NCI-H1436 treated with DMSO at 0.1 percent for 48 hours (cell line): Measurements from ENCODE around the gene HS3ST3A1.
"Not testable (repeated sequence)": the region's sequence is repeated elsewhere in the genome, so short reads cannot be mapped to it uniquely, and the experiment has no call there.

Source experiments
- DNase-seq: peaks from one replicate; lab custom pipeline; 2025; lab: John Stamatoyannopoulos, UW

HS3ST3A1 gene

DNA sequence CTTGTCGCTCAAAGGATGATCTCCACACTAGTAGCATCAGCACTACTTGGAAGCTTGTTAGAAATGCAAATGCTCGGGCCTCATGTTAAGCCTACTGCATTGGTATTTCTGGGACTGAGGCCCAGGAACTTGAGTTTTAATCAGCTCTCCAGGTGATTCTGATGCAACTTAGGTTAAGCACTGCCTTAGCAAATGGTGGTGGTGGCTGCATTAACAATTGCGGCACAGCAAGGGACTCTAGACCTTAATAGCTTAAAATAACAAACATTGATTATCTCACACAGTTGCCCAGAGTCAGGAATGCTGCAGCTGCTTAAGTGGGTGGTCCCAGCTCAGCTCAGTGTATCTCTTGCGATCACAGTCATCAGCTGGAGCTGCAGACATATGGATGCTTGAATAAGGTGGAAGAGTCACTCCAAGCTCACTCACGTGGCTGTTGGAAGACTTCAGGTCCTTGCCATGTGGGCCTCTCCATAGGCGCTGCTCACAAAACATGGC lies 25.8 kb downstream of the HS3ST3A1 start:
- no peak for DNase-seq

DNA sequence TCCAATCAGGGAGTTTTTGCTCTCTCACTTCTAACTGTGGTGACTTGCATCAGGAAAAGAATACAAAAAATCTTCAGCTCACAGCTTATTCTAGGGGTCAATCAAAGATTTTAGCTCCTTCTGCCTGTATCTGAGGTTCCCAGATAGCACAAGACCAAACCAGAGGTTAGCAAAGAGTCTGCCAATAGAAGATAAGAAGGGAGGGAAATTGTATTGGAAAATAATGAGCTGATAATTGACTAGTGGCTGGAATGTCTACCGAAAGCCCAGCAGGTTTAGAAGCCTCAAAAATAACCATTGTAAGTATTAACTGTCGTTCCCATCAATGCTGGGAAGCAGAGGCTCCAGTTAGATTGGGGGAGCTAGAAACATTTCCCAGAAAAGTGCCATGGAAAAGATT lies 26.3 kb downstream of the HS3ST3A1 start:
- DNase-seq: no peak

DNA sequence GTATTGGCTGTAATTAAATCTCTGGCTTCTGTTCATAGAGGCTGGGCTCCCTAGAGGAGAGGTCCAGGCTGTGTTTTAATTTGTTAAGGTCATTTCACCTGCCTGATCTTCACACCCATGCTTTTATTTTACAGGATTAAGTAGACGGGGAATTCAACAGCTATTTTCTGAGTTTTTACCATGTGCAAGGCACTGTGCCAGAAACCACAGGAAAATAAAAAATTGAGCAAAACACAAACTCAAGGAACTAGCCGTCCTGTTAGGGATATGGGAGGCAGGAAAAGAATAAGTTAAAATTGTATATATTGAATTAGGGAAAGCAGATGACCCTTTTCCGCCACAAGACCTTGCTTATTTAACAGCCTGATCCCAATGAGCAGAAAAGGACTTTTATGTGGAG lies 29.1 kb downstream of the HS3ST3A1 start:
- DNase-seq: no peak

DNA sequence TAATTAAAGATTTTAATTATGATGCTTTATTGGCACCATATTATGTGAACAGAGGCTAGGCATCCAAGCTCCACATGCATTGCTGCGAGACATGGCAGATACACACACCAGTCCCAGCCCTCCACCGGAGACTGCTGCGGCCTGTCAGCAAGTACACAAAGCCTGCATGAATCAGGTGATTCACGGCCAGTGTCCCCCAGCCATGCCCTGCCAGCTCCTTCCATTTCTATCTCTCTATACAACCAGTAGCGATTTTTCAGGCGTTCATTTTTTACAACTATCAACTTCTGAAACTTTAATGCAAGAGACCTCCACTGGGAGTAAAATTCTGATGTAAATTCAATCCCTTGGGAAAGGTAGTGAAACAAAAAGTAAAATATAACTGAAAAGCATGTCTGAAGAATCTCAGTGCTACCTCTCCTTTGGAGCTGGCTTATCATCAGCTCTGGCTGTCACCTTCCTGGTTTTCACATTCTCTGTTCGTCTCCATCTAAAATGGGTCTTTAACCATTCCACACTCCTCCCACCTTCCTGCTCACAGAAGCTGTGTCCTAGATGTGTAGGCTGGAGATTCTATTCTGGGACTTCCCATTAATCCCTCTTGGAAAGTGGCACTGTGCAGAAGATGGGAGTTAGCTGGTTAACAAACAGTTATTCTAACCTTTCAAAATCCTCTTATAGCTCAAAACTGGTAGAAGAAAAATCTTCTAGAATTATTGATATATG lies 32.2 kb downstream of the HS3ST3A1 start:
- DNase-seq: no peak

DNA sequence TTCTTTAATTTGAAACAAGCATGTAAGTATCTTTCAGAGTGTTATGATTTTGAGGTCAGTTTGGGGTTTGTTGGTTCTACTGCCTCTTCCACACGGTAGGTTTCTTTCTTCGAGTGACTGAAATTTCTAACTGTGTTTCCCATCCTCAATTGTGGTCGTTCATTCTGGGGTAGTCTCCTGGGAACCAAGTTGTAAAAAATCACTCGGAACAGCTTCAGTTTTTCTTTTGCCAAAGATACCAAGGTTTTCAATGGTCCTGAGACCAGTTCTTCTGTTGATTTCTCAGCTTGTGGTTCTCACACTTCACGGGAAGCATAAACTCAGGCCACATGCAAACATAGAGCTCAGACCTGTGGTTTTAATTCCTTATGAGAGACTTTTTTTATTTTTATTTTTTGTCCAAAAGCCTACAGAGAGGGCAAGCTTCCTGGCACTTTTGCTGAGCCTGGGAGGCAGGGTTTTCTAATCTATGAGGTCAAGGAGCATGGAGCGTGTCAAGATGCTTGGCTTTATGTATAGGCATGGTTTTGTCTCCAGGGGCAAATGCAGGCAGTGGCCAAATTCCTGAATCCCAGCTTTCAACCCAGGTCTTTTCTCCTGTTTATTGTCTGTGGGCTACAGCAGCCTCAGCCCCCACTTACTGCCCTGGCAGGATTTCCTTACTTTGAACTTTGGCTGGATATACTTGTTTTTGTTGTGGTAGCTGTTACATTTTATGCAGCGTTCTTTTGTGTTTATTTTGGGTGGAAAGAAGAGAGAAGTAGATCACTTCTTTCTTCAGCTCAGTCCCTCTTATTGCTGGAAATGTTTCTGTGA lies 32.9 kb downstream of the HS3ST3A1 start:
- no peak for DNase-seq

DNA sequence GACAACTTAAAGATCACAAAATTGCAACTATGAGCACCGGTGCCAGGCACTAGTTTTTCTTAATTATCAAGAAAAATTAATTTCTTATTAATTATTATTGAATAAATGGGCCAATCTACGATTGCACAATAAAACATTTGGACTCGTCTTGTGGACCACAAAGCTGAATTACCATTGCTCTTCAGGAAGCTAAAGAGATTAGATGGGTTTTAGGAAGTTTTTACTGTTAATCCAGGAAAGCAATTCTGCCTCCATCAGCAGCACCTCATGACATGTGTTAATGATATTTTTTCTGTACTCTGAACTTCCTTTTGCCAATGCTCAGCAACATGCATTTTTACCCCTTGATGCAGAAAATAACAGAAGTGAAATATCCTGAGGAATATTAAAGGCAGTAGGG lies 37.9 kb downstream of the HS3ST3A1 start:
- no peak for DNase-seq

DNA sequence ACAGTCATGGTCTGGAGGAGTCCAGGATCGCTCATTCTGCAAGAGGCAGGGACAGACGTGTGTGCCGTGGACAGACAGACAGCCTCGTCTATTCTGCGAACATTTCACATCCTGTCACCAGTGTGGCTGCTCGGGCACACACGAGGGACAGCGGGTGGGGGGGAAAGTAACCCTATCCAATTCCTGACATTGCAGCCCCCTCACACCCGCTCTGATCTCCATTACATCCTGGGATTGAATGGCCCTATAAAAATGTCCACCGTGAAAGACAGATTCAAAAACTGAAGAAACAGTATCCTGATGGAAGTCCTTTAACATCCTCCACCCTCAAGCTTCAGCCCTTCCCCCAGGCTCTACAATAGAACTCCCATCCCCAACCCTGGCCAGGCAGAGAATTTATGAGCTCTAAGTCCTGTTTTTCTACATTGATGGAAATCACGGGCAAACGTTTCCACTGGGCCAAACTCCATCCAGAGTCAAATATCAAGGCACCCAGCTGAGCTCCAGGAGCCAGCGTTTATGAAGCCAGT lies 39.4 kb downstream of the HS3ST3A1 start:
- no peak for DNase-seq

DNA sequence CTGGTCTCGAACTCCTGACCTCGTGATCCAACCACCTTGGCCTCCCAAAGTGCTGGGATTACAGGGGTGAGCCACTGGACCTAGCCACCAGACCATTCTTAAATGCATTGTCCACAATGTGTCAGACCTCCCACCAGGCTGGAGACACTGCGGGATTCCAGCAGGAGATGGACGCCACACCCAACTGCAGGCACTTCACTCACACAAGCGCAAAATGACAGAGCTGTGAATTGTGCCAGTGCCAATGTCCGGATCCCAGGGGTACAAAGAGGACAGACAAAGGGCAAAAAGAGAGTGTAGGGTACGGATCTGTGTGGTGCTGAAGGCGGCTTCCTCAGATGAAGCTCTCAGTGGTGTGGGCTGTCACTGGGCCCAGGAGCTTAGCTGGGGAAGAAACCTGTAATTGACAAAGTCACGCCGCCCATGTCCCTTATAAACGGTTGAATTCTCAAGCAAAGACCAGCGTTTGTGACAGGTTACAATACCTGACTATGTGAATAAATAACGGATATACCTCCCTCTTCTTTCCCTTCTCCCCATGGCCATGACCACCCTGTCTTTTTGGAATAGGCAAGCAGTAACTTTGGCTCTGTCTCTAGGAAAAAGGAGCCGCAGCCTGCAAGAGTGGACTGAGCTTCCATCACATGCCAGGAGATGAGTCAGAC lies 40.0 kb downstream of the HS3ST3A1 start:
- DNase-seq: no peak

DNA sequence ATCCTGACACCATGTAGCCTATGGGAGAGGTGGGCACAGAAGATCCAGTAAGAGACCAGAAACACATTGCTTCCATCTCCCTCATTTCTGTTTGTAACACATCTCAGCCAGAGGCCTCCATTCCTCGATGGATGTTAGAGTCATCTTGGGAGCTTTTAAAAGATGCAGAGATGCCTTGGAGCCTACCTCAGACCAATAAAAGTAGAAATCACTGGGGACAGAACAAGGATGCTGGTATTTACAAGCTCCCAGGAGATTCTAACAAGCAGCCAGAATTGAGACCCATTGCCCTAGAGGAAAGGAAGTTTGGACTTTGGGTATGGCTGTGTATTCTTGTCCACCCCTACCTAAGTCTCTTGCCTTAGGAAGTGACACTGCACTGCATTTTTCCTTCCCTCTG lies 40.8 kb downstream of the HS3ST3A1 start:
- DNase-seq: no peak

DNA sequence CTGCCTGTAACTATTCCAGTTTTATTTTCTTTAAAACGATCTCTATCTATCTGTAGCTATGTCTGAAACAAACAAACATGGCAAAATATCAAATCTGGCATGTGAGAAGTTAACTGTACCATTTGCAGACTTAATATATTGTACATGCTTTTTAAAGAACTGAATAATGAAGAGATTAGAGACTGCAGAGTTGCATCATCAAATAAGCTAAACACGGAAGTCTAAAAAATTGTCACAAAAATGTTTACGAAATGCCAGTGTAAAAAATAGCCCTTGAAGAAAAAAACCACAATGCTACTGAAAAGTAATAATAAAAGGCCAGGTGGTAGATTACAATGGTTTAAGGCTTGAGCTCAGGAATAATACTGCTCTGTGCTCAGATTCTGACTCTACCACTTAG lies 43.1 kb downstream of the HS3ST3A1 start:
- DNase-seq: no peak

DNA sequence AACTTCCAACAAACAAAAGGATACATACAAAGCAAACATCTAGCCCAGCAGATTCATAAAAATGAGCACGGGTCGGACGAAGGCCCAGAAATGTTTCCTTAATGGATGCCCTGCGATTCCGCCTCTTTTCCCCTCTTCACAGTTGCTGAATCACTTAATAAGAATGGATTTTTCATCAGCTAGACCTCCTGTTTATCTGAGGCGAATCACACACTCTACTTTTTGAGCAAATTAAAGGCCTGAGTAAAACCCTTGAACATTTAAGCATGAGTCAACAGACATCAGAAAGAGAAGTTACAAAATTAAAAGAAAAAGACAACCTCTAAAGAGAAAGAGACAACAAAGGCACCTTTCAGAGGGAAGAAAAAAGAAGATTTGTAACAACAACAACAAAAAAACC lies 44.7 kb downstream of the HS3ST3A1 start:
- no peak for DNase-seq

DNA sequence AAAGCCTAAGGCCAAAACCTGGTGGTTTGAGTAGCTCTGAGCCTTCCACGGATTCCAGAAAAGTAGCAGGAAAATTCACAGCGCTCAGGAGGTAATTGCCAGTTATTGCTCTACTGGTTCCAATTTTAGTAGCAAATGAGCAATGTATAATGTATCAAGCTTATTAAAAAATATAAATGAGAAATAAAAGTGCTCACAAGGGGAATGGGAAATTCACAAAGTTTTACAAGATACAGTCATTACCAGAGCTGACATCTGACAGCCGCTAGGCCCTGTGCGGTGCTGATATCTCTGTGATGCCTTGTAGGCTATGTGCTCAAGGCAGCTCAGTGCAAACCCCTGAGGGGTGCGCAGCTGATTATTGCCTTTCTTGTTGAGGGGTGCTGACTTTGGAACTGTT lies 47.5 kb downstream of the HS3ST3A1 start:
- no peak for DNase-seq

DNA sequence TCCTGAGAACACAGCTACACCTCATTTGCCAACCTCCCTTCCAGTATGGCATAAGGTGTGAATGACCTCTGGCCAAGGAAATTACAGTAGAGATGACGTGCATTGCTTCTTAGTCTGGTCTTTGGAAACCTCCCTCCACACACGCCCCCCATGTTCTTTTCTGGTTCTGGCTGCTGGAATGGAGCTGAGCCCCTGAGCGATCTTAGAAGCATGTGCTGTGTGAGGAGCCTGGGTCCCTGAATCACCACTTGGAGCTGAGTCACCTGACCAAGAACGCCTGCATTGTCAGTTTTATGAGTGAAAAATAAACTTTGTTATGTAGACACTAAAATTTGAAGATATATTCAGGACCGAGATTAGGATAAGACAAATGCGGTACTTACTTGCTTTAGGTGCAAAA lies 51.4 kb downstream of the HS3ST3A1 start:
- DNase-seq: no peak

DNA sequence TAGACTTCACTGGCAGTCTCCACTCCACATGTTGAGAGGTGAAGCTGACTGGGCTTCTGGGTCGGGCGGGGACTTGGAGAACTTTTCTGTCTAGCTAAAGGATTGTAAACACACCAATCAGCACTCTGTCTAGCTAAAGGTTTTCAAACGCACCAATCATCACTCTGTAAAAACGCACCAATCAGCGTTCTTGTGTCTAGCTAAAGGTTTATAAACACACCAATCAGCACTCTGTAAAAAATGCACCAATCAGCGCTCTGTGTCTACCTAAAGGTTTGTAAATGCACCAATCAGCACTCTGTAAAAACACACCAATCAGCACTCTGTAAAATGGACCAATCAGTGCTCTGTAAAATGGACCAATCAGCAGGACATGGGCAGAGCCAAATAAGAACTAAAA lies 53.2 kb downstream of the HS3ST3A1 start:
- not testable (repeated sequence) for DNase-seq

DNA sequence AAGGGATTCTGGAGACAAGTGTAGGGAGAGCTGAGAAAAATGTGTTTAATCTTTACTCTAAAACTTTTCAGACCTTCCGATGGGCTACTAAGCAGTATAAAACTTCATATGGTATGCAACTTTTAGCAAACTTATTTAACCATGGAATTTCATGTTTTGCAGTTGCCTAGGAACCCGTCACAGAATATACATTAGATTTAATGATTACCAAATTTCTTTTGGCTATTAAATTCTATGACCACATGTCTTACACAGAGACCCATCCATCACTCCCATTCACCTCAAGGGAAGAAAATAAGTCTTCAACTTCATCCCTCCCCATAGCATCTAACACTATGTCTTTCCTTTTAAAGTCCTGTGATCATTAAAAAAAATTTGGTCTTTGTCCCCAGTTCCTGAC lies 54.9 kb downstream of the HS3ST3A1 start:
- DNase-seq: no peak

DNA sequence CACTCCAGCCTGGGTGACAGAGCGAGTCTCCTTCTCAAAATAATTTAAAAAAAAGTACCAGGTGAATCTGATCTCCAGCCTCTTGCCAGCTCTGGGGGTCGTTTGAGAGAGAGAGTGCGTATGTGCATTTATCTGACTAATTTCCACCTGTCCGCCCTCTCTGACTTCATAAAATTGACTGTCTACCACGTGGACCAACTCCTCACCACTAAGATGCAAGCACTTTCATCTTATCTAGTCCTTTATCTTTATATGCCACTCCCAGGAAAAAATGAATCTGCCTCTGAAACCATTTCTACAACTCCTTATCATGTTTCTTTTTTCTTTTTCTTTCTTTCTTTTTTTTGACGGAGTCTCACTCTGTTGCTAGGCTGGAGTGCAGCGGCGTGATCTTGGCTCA lies 55.8 kb downstream of the HS3ST3A1 start:
- no peak for DNase-seq

DNA sequence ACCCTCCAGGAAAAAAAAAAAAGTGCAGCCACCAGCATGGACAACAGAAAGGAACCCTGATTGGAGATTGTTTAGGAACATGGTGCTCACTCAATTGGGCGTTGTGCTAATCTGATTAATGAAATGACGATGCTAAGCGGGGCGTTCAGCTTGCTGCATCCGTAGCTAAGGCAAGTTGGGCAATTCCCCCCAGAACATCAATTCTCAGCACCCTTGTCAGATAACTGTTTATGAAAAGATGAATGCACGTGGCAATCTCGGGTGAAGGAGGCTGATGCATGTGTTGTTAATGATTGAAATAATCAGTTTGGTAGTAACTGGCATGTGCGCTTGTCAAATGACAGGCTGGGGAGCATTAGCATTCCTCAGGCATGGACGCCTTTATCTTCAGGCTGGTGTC lies 57.0 kb downstream of the HS3ST3A1 start:
- DNase-seq: no peak

DNA sequence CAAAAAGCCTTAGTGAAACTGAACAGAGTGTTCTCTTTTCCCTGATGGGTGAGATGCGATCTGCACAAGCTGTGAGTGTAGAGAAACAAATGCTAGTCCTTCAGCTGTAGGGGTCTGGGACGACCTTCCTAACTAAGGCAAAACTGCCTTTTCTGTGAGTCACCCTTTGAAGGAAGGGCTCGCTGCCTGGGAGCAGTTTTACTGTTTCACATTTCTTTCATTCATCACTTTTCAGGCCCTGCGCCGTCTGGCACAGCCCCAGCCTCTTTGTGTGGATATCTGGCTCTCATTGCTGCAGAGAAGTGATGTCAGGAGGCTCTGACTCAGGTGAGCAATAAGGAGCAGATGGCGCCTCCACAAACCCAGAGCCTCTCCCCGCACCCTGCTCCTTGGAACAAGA lies 57.4 kb downstream of the HS3ST3A1 start:
- no peak for DNase-seq

DNA sequence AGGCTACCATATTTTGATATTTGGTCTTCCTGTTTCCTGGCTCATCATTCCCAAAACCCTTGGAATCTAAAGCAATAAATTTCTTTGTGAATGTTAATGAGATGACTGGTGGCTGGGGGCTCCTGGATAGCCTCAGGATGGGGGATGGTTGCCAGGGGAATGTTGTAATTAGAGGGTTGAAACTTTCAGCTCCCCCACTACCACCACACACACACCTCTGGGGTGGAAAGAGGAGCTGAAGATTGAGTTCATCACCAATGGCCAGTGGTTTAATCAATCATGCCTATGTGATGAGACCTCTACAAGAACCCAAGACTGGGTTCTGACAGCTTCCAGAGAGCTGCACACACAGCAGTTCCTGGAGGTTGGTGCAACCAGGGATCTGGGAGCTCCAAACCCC lies 59.1 kb downstream of the HS3ST3A1 start:
- no peak for DNase-seq

DNA sequence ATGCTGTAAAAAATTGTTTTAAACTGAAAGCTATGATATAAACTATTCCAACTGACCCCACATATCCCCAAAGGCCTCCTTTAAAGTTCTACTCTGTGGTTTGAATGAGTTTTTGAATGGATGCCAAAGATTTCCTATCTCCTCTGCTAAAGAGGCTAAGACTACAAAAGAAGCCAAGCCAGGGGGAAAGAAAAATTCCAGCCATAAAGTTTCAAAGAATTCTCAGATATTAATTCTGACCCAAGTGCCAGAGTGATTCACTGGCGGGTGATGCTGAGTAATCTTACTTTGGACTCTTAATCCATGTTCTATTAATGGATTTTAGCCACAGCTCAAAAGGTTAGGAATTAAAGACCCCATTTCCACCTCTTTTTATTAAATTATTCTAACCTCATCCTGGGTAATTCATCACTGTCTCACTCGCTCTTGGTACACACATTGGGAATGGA lies 60.7 kb downstream of the HS3ST3A1 start:
- DNase-seq: no peak

DNA sequence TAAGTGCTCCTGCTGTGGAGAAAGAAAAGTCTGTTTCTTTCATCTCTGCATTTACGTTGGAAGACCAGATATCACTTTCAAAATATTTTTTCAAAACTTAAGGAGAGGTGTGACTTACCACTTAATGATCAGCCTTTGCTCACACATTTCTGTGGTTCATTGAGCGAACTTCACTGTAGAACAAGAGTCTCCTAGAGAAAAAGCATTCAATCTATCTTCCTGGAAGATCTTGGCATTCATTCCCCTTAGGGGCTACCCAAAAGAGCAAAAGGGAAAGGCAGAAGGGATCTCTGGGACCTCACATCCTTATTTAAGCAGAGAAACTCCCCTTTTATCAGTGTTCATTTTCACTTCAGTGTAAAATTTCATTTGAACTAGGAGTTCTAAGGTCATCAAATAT lies 61.2 kb downstream of the HS3ST3A1 start:
- no peak for DNase-seq

DNA sequence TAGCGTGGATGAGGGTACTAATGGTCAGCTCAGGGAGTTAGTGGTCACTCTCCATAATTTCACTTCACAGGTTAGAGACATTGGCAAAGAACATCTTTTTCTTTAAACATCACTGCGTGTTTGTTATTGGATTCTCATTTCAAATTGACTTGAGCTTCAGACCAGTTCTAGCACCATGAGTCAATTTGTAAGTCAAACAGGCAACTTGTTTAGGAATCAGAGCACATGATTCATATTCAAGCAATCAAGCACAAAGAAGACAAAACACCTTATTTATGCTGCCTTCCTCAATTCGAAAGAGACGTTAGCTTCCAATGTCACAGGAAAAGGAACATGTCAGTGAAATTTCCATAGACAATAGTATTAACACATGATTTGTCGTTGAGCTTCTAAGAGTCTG lies 62.3 kb downstream of the HS3ST3A1 start:
- no peak for DNase-seq
